HG03565 (cell line): ENCODE results near the gene CCDC174.
"Not testable (repeated sequence)": the region's sequence is repeated elsewhere in the genome, so short reads cannot be mapped to it uniquely, and the experiment has no call there.

ENCODE experiments used
- ATAC-seq: cut with Tn5 transposase; IDR thresholded peaks from one replicate; pipeline ENCODE4 v1.9.1; 2021; ENCODE audit warnings: mild to moderate bottlenecking, moderate library complexity; ENCODE audit not compliant: unreplicated experiment

Gene CCDC174

GRCh38 chr3:14651440-14652251, at the start of gene CCDC174:
TSS of gene CCDC174 (plus strand) at chr3:14651762. CDS start at chr3:14651837, 75 bp downstream.
- peak; percentile 98 for ATAC-seq

- no peak for ATAC-seq
Observed at GRCh38 chr3:14602006-14602803, 49.4 kb upstream of the CCDC174 start.

GRCh38 chr3:14602804-14603644, 48.5 kb upstream of the CCDC174 start:
- no peak for ATAC-seq

- ATAC-seq, result no peak
Observed at GRCh38 chr3:14605067-14605466, 46.5 kb upstream of the CCDC174 start.

GRCh38 chr3:14605744-14606143, 45.8 kb upstream of the CCDC174 start:
- ATAC-seq, result no peak

GRCh38 chr3:14606669-14607339, 44.8 kb upstream of the CCDC174 start:
- ATAC-seq, result no peak

- ATAC-seq, result no peak
Observed at GRCh38 chr3:14608298-14608697, 43.3 kb upstream of the CCDC174 start.

- ATAC-seq, result not testable (repeated sequence)
Observed at GRCh38 chr3:14609058-14609457, 42.5 kb upstream of the CCDC174 start.

GRCh38 chr3:14609506-14609905, 42.1 kb upstream of the CCDC174 start:
- ATAC-seq, result no peak

- no peak for ATAC-seq
Observed at GRCh38 chr3:14609941-14610340, 41.6 kb upstream of the CCDC174 start.

- ATAC-seq, result no peak
Observed at GRCh38 chr3:14614189-14614588, 37.4 kb upstream of the CCDC174 start.

- no peak for ATAC-seq
Observed at GRCh38 chr3:14614862-14615261, 36.7 kb upstream of the CCDC174 start.

- no peak for ATAC-seq
Observed at GRCh38 chr3:14616606-14617507, 34.7 kb upstream of the CCDC174 start.

- ATAC-seq, result no peak
Observed at GRCh38 chr3:14617508-14618023, 34.0 kb upstream of the CCDC174 start.

- no peak for ATAC-seq
Observed at GRCh38 chr3:14619605-14620004, 32.0 kb upstream of the CCDC174 start.

GRCh38 chr3:14620512-14620911, 31.1 kb upstream of the CCDC174 start:
- no peak for ATAC-seq

GRCh38 chr3:14621093-14621492, 30.5 kb upstream of the CCDC174 start:
- ATAC-seq, result no peak

- no peak for ATAC-seq
Observed at GRCh38 chr3:14622368-14622767, 29.2 kb upstream of the CCDC174 start.

- no peak for ATAC-seq
Observed at GRCh38 chr3:14623569-14624051, 28.0 kb upstream of the CCDC174 start.
